H1 (cell line): ENCODE results near the gene SLC2A4. TPM values are rescaled to one million over a fixed set of nuclear protein-coding genes. Genes with fewer than 3 reads are reported as not detected.
A peak's percentile ranks its signal among the peaks of the same experiment; 100 is the strongest.
"Not testable (repeated sequence)": the region's sequence is repeated elsewhere in the genome, so short reads cannot be mapped to it uniquely, and the experiment has no call there.

ENCODE experiments used
- CTCF ChIA-PET: fragments of 300-600 bp; sonication (Branson Sonifier 250); formaldehyde crosslinking; loops from one replicate; lab custom pipeline; 2021; ENCODE audit not compliant: partially characterized antibody; lab: Charles Lee
- POLR2A ChIA-PET: fragments of 300-600 bp; sonication (Branson Sonifier 250); formaldehyde crosslinking; loops from one replicate; lab custom pipeline; 2021; ENCODE audit warnings: inconsistent platforms; ENCODE audit not compliant: partially characterized antibody; lab: Charles Lee
- DNase-seq, 2 experiments: peaks; one replicate each; pipeline versions ENCODE4 v3.0.0 to v3.0.0-alpha.2; 2010 to 2022; ENCODE audit warnings: low spot score in 2 of 2, low read depth in 1 of 2, mixed read lengths in 1 of 2
- FAIRE-seq: peaks from 2 replicates; lab custom pipeline; 2011; peaks lifted over from hg19 to GRCh38; lab: Jason Lieb, UNC
- H2AFZ ChIP-seq: 2 replicates; pipeline ENCODE4 v1.8.1; 2012; ENCODE audit warnings: low read length, inconsistent platforms
- H2AK5ac ChIP-seq: 2 replicates; pipeline ENCODE4 v1.6.1; 2013; ENCODE audit warnings: low read depth, low read length
- H2BK120ac ChIP-seq: replicated peaks from 2 replicates; pipeline ENCODE3; 2013; ENCODE audit warnings: low read depth, low read length, inconsistent platforms
- H2BK12ac ChIP-seq: 2 replicates; pipeline ENCODE4 v1.6.1; 2013; ENCODE audit warnings: low read depth, low read length
- H2BK15ac ChIP-seq: 2 replicates; pipeline ENCODE4 v1.6.1; 2013; ENCODE audit warnings: low read length
- H2BK20ac ChIP-seq: 2 replicates; pipeline ENCODE4 v1.6.1; 2013; ENCODE audit warnings: low read length
- H2BK5ac ChIP-seq: 2 replicates; pipeline ENCODE4 v1.6.1; 2013; ENCODE audit warnings: low read depth, low read length
- H3K14ac ChIP-seq: 2 replicates; pipeline ENCODE4 v1.6.1; 2013; ENCODE audit warnings: inconsistent platforms; ENCODE audit not compliant: insufficient read length
- H3K18ac ChIP-seq: 2 replicates; pipeline ENCODE4 v1.6.1; 2013; ENCODE audit warnings: low read length; ENCODE audit errors: extremely low read depth
- H3K23ac ChIP-seq: 2 replicates; pipeline ENCODE4 v1.6.1; 2013; ENCODE audit warnings: inconsistent platforms; ENCODE audit not compliant: insufficient read length
- H3K23me2 ChIP-seq: 2 replicates; pipeline ENCODE4 v1.6.1; 2013; ENCODE audit warnings: low read depth, low read length
- H3K27ac ChIP-seq: 2 replicates; pipeline ENCODE4 v1.6.1; 2011; ENCODE audit warnings: low read depth, low read length, inconsistent platforms
- H3K27me3 ChIP-seq, 4 experiments: replicated peaks in 1 of 4; 1 replicate in 1 of 4; 2 replicates in 3 of 4; pipeline versions ENCODE4 v1.6.1 to v1.8.1; 2011 to 2013; ENCODE audit warnings: low read length in 3 of 4, mild to moderate bottlenecking in 3 of 4, inconsistent platforms in 2 of 4, mixed read lengths in 2 of 4, moderate library complexity in 1 of 4; ENCODE audit not compliant: control insufficient read depth in 3 of 4, insufficient read depth in 3 of 4; ENCODE audit errors: extremely low read depth in 1 of 4
- H3K36me3 ChIP-seq, 4 experiments: 2 replicates each; pipeline versions ENCODE4 v1.6.1 to v1.8.1; 2011 to 2013; ENCODE audit warnings: mild to moderate bottlenecking in 4 of 4, low read length in 3 of 4, moderate library complexity in 2 of 4, control low read depth in 1 of 4, inconsistent platforms in 1 of 4; ENCODE audit not compliant: insufficient read depth in 4 of 4, control insufficient read depth in 2 of 4
- H3K4ac ChIP-seq: replicated peaks from 2 replicates; pipeline ENCODE3; 2013; ENCODE audit warnings: low read length, low read depth, mixed read lengths, inconsistent platforms; ENCODE audit not compliant: insufficient read length
- H3K4me1 ChIP-seq, 4 experiments: replicated peaks in 1 of 4; 1 replicate in 1 of 4; 2 replicates in 3 of 4; pipeline versions ENCODE4 v1.6.1 to v1.8.1; 2011 to 2013; ENCODE audit warnings: low read length in 3 of 4, inconsistent platforms in 2 of 4, mixed read lengths in 1 of 4; ENCODE audit not compliant: insufficient read depth in 4 of 4, control insufficient read depth in 3 of 4
- H3K4me2 ChIP-seq, 2 experiments: 2 replicates each; pipeline versions ENCODE4 v1.6.1 to v1.8.1; 2011 to 2013; ENCODE audit warnings: low read depth in 2 of 2, low read length in 2 of 2, control low read depth in 1 of 2, inconsistent platforms in 1 of 2, mild to moderate bottlenecking in 1 of 2; ENCODE audit not compliant: insufficient read depth in 1 of 2
- H3K4me3 ChIP-seq, 4 experiments: fragments of 200-600, 300-600 bp in 1 of 4; sonication (generic), shearing (Covaris generic), sonication (Bioruptor Twin) in 1 of 4; 2 replicates each; pipeline versions ENCODE4 v1.5.1 to v1.8.1; 2011 to 2016; ENCODE audit warnings: low read length in 4 of 4, low read depth in 3 of 4, control low read depth in 2 of 4, inconsistent platforms in 2 of 4, mild to moderate bottlenecking in 2 of 4, mixed read lengths in 1 of 4, moderate library complexity in 1 of 4; ENCODE audit not compliant: insufficient read depth in 2 of 4; ENCODE audit errors: extremely low read depth in 1 of 4
- H3K56ac ChIP-seq: replicated peaks from 2 replicates; pipeline ENCODE3; 2013; ENCODE audit warnings: low read depth, mild to moderate bottlenecking, mixed read lengths, low read length, inconsistent platforms; ENCODE audit not compliant: insufficient read length
- H3K79me1 ChIP-seq: 2 replicates; pipeline ENCODE4 v1.6.1; 2013; ENCODE audit warnings: low read depth, low read length, control low read depth
- H3K79me2 ChIP-seq, 2 experiments: 2 replicates each; pipeline versions ENCODE4 v1.6.1 to v1.8.1; 2012 to 2013; ENCODE audit warnings: low read length in 2 of 2, mild to moderate bottlenecking in 2 of 2, inconsistent platforms in 1 of 2; ENCODE audit not compliant: insufficient read depth in 2 of 2, control insufficient read depth in 1 of 2
- H3K9ac ChIP-seq, 4 experiments: replicated peaks in 1 of 4; 1 replicate in 1 of 4; 2 replicates in 3 of 4; pipeline versions ENCODE4 v1.6.1 to v1.8.1; 2011 to 2013; ENCODE audit warnings: low read depth in 3 of 4, low read length in 3 of 4, control low read depth in 2 of 4, mild to moderate bottlenecking in 2 of 4, moderate library complexity in 2 of 4, inconsistent platforms in 1 of 4; ENCODE audit errors: extremely low read depth in 1 of 4
- H3K9me3 ChIP-seq, 2 experiments: 2 replicates each; pipeline versions ENCODE4 v1.6.1 to v1.8.1; 2012 to 2013; ENCODE audit warnings: mild to moderate bottlenecking in 2 of 2, moderate library complexity in 2 of 2, control low read depth in 1 of 2, inconsistent platforms in 1 of 2, low read depth in 1 of 2, low read length in 1 of 2, mixed read lengths in 1 of 2; ENCODE audit not compliant: insufficient read depth in 2 of 2
- H4K20me1 ChIP-seq, 2 experiments: replicated peaks in 1 of 2; 2 replicates each; pipeline versions ENCODE3 to v1.8.1; 2011 to 2013; ENCODE audit warnings: inconsistent platforms in 2 of 2, low read length in 2 of 2, mild to moderate bottlenecking in 1 of 2; ENCODE audit not compliant: insufficient read depth in 2 of 2, control insufficient read depth in 1 of 2
- H4K5ac ChIP-seq: 2 replicates; pipeline ENCODE4 v1.6.1; 2013; ENCODE audit warnings: low read length, low read depth, mixed read lengths, inconsistent platforms; ENCODE audit not compliant: insufficient read length
- H4K8ac ChIP-seq: 2 replicates; pipeline ENCODE4 v1.8.0; 2013; ENCODE audit warnings: mild to moderate bottlenecking, moderate library complexity, low read length, inconsistent platforms; ENCODE audit not compliant: insufficient read depth; ENCODE audit errors: extremely low read depth
- H4K91ac ChIP-seq: replicated peaks from 2 replicates; pipeline ENCODE3; 2013; ENCODE audit warnings: low read length, mixed read lengths, inconsistent platforms; ENCODE audit not compliant: insufficient read length
- ASH2L ChIP-seq: fragments of 200-600, 300-600 bp; sonication (generic); IDR thresholded peaks from one replicate; pipeline ENCODE4 v1.7.1; 2017; ENCODE audit warnings: low read length
- POLR2A ChIP-seq, 2 experiments: IDR thresholded peaks; 1 replicate in 1 of 2; 2 replicates in 1 of 2; pipeline ENCODE4 v1.6.1; 2011; ENCODE audit warnings: low read depth in 2 of 2, low read length in 2 of 2, mild to moderate bottlenecking in 2 of 2; ENCODE audit errors: control extremely low read depth in 1 of 2
- RBBP5 ChIP-seq: IDR thresholded peaks from 2 replicates; pipeline ENCODE4 v1.7.1; 2012; ENCODE audit warnings: low read depth, mild to moderate bottlenecking, inconsistent platforms, low read length, moderate library complexity, borderline replicate concordance
- WGBS, 2 experiments: shearing (Covaris generic) in 1 of 2; methylation state at CpG; one replicate each; pipeline versions ENCODE4 v1.1.6 to v1.1.7; 2013 to 2015; ENCODE audit warnings: low lambda C conversion rate in 2 of 2, mixed read lengths in 2 of 2, inconsistent platforms in 1 of 2, low coverage in 1 of 2, missing lambda C conversion rate in 1 of 2; ENCODE audit not compliant: insufficient replicate concordance in 2 of 2, insufficient coverage in 1 of 2, insufficient read length in 1 of 2; ENCODE audit errors: extremely low coverage in 1 of 2, missing lambda C conversion rate in 1 of 2; 5-methylcytosine and 5-hydroxymethylcytosine counted together
- polyA plus RNA-seq, 7 experiments: library from polyadenylated mRNA; depleted of rRNA in 3 of 7; stranded (reverse) in 5 of 7; unstranded in 2 of 7; fragments of >200 nt in 5 of 7; fragments of 200-250 nt in 2 of 7; gene quantifications; 1 replicate in 5 of 7; 2 replicates in 1 of 7; 4 replicates in 1 of 7; pipeline versions ENCODE4 v1.2.1 to v1.2.3, GENCODE V29; 2011 to 2013; ENCODE audit warnings: missing spikeins in 2 of 7, mixed read lengths in 2 of 7
- total RNA-seq: library from RNA; stranded (reverse); fragmentation: NEBNext Ultra II Directional; extraction: Animal tissue kit (Norgen Biotek cat#: 25700); gene quantifications from 2 replicates; pipeline ENCODE4 v1.2.1, GENCODE V29; 2021

Gene SLC2A4
- total and polyA plus RNA-seq, 2 of the 8 experiments (the other 6 are each of a cell fraction or from before 2014, with no cell fraction given) = 5.7 to 6.9 TPM

- TF ChIP-seq RBBP5 (no peak), POLR2A (IDR thresholded peaks at IDR 0.05; ENCODE audit: control extremely low read depth in 1 of 2, low read depth in 2 of 2, low read length in 2 of 2) (no peak), ASH2L (no peak)
These were observed 53.5 kb downstream of the SLC2A4 start (continued) for GRCh38 chr17:7334938-7335538.

- not testable (repeated sequence) for H4K20me1 ChIP-seq, H3K9me3 ChIP-seq, H3K27me3 ChIP-seq, H3K27ac ChIP-seq, H3K9ac ChIP-seq, H3K79me1 ChIP-seq, H3K79me2 ChIP-seq, H2AFZ ChIP-seq, H3K56ac ChIP-seq, H3K36me3 ChIP-seq, DNase-seq, H3K4ac ChIP-seq, FAIRE-seq, H2BK120ac ChIP-seq, H3K14ac ChIP-seq, H3K23ac ChIP-seq, H3K23me2 ChIP-seq, H2AK5ac ChIP-seq, H4K5ac ChIP-seq
- peak overlapping the region; percentile 55; the same call in 1 of the 2 replicates for H2BK15ac ChIP-seq
- peak overlapping the region; percentile 72; the same call in 1 of the 2 replicates for H3K18ac ChIP-seq
- H4K8ac ChIP-seq = peak overlapping the region; percentile 35; the same call in 1 of the 2 replicates
- H2BK5ac ChIP-seq = peak overlapping the region; percentile 82; the same call in 1 of the 2 replicates
- WGBS, 2 experiments = 95% methylated on average over 13 of the region's 13 CpGs; no CpG with 5 or more reads in 1 of the 2 experiments
- ChIA-PET POLR2A (interaction anchor here (1.1 to 6.9 kb wide), 16 partner anchors 9 to 248 kb away, joined by 3 to 93 read pairs (median 5); partner anchors contain the start of genes GPS2, MPDU1, NEURL4 and NLGN2), CTCF (interaction anchor here (1.0 to 6.0 kb wide), 10 partner anchors 9 to 254 kb away, joined by 3 to 82 read pairs (median 8); partner anchors contain the start of genes KCTD11, SOX15 and TMEM95)
- peak overlapping the region in 1 of 2 experiments; percentile 82; a peak in 2 of 4 replicates for H3K4me2 ChIP-seq
- peak overlapping the region; percentile 44 for H4K91ac ChIP-seq
- peaks cover 3 to 18% (median 15%) of the 10 kb centered on the region in 4 experiments for H3K4me1 ChIP-seq
- H2BK20ac ChIP-seq = 0 out of 2 replicates have a peak overlapping the region, but pooled peaks have one; percentile 48
- H3K4me3 ChIP-seq = peak overlapping the region in 1 of 4 experiments; percentile 52; a peak in 1 of 8 replicates
- peak overlapping the region; percentile 72; the same call in 1 of the 2 replicates for H2BK12ac ChIP-seq
These were observed 54.2 kb downstream of the SLC2A4 start for GRCh38 chr17:7335765-7336164.
